NT2/D1 (cell line): ENCODE data around the gene ACTR8.

Experiments
- YY1 ChIP-seq: IDR thresholded peaks from 2 replicates; pipeline ENCODE4 v1.6.1; 2011; ENCODE audit not compliant: insufficient read length, insufficient read depth
- ZNF274 ChIP-seq: IDR thresholded peaks from 2 replicates; pipeline ENCODE4 v1.6.1; 2011; ENCODE audit warnings: mild to moderate bottlenecking, low read depth, low read length

DNA sequence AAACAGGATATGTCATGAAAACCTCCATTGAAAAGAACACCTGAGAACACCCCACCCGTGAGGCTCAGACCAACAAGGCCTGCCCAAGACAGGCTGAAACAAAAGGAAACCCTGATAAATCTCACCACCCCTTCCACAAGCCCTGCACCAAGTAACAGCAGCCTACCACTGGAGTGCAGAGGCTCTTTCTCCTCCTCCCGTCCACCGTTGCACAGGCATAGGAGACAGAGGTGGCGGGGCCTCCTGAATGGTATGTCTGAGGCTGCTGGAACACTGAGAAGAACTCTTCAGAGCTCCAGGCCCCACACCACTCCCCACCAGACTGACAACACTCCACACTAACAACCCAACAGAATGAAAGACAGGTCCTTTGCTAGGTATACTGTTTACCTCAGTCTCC is 57.2 kb downstream of the ACTR8 start:
- TF ChIP-seq YY1 = no peak
- TF ChIP-seq ZNF274 = no peak
